ENCODE data around the gene AGTPBP1.

DNA sequence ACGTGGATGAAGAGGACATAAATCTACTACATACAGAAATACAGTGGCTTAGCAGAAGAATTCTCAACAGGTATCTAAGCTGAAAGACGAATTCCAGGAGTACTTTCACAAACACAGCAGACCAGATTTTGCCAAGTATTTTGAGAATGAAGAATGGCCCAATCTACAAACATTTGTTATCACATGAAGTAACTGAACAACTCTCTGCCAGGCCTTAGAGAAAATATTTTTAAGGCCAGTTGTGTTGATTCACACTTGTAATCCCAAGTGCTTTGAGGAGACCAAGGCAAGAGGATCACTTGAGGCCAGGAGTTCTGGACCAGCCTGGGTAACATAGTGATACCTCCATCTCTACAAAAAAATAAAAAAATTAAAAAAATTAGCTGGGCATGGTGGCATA, 14.3 kb downstream of the AGTPBP1 start:
- TF ChIP-seq, protein P1, sequence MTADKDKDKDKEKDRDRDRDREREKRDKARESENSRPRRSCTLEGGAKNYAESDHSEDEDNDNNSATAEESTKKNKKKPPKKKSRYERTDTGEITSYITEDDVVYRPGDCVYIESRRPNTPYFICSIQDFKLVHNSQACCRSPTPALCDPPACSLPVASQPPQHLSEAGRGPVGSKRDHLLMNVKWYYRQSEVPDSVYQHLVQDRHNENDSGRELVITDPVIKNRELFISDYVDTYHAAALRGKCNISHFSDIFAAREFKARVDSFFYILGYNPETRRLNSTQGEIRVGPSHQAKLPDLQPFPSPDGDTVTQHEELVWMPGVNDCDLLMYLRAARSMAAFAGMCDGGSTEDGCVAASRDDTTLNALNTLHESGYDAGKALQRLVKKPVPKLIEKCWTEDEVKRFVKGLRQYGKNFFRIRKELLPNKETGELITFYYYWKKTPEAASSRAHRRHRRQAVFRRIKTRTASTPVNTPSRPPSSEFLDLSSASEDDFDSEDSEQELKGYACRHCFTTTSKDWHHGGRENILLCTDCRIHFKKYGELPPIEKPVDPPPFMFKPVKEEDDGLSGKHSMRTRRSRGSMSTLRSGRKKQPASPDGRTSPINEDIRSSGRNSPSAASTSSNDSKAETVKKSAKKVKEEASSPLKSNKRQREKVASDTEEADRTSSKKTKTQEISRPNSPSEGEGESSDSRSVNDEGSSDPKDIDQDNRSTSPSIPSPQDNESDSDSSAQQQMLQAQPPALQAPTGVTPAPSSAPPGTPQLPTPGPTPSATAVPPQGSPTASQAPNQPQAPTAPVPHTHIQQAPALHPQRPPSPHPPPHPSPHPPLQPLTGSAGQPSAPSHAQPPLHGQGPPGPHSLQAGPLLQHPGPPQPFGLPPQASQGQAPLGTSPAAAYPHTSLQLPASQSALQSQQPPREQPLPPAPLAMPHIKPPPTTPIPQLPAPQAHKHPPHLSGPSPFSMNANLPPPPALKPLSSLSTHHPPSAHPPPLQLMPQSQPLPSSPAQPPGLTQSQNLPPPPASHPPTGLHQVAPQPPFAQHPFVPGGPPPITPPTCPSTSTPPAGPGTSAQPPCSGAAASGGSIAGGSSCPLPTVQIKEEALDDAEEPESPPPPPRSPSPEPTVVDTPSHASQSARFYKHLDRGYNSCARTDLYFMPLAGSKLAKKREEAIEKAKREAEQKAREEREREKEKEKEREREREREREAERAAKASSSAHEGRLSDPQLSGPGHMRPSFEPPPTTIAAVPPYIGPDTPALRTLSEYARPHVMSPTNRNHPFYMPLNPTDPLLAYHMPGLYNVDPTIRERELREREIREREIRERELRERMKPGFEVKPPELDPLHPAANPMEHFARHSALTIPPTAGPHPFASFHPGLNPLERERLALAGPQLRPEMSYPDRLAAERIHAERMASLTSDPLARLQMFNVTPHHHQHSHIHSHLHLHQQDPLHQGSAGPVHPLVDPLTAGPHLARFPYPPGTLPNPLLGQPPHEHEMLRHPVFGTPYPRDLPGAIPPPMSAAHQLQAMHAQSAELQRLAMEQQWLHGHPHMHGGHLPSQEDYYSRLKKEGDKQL (CRISPR knock-in tag; IDR thresholded peaks at IDR 0.05; ENCODE audit: borderline replicate concordance) = no peak
- TF ChIP-seq DIDO1 (tag; IDR thresholded peaks at IDR 0.05; ENCODE audit: low read depth) = no peak

Measured in K562 (cell line).